ENCODE measurements around the gene DRC3. TPM values are rescaled to one million over a fixed set of nuclear protein-coding genes. Genes with fewer than 3 reads are reported as not detected.

Gene DRC3
- total and polyA plus RNA-seq, 10 of the 15 experiments (the other 5 are each of a cell fraction or from before 2014, with no cell fraction given), result 0.18 to 2.3 (median 0.60) TPM; not detected in 3

DNA sequence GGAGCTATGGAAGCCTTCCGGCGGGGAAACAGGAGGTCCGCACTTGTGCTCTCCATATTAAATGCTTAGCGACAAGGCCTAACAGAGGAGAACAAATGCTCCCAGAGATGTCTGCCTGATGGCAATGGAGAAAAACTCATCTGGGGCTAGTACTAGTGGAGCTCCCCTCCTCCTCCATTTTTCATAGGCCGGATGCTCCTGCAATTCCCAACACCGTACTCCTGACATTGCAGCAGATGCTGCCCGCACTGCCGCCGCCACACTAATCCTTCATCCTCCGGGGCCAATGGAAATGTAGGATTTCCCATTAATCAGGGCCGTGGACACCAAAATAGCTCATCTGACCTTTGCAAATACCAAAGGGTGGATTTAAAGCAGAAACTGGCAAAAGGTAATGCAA lies 27.9 kb upstream of the DRC3 start:
- ChIA-PET CTCF (interaction anchor here (0.8 to 3.7 kb wide), 5 partner anchors 10 to 30 kb away, joined by 3 to 13 read pairs (median 3); no protein-coding TSS in a partner anchor), SMC1A (ENCODE audit: uncharacterized antibody, unreplicated experiment) (interaction anchor here (1.1 to 4.8 kb wide), 7 partner anchors 12 to 272 kb away, joined by 3 to 26 read pairs (median 5); no protein-coding TSS in a partner anchor), RAD21 (ENCODE audit: unreplicated experiment) (interaction anchor here (0.9 to 2.0 kb wide), 4 partner anchors 13 to 25 kb away, joined by 3 to 7 read pairs (median 5); no protein-coding TSS in a partner anchor), POLR2A (interaction anchor here (0.9 to 1.6 kb wide), 4 partner anchors 10 to 15 kb away, joined by 3 to 6 read pairs (median 3); no protein-coding TSS in a partner anchor)
- intact Hi-C loops (cut with micrococcal nuclease; ENCODE audit: unreplicated experiment), result no loop called here
- Histone ChIP-seq H2AFZ (ENCODE audit: control insufficient read depth, low read depth, low read length) (no peak overlapping the region), H3K79me2 (ENCODE audit: control insufficient read depth, insufficient read depth, low read length) (no peaks in the 10 kb centered on the region), H3K9me3 (replicated peaks; ENCODE audit: control insufficient read depth, insufficient read depth, low read length) (no peaks in the 10 kb centered on the region), H4K20me1 (ENCODE audit: control insufficient read depth, insufficient read depth) (no peaks in the 10 kb centered on the region), H3K27ac (ENCODE audit: control insufficient read depth, insufficient read depth) (no peak overlapping the region), H3K9ac (ENCODE audit: control insufficient read depth, insufficient read depth, low read length) (no peak overlapping the region), H3K36me3 (ENCODE audit: control insufficient read depth in 2 of 2, insufficient read depth in 2 of 2, low read length in 1 of 2) (no peaks in the 10 kb centered on the region), H3K4me1 (ENCODE audit: control insufficient read depth, insufficient read depth, low read length) (no peaks in the 10 kb centered on the region), H3K4me2 (ENCODE audit: control insufficient read depth, insufficient read depth) (no peak overlapping the region), H3K4me3 (no peak overlapping the region), H3K27me3 (replicated peaks in 1 of 2; ENCODE audit: control insufficient read depth in 2 of 2, insufficient read depth in 2 of 2, low read length in 1 of 2) (no peaks in the 10 kb centered on the region)
- no TSS peak for BruUV-seq (replicated peaks)
- DNase-seq (ENCODE audit: low read depth, low spot score), result no peak
- no peak for TF ChIP-seq SP1 (IDR thresholded peaks at IDR 0.05; ENCODE audit: low read depth, low read length)
- no peak for TF ChIP-seq NR2C2 (IDR thresholded peaks at IDR 0.05; ENCODE audit: borderline replicate concordance, control insufficient read depth, insufficient read length, low read depth)
- no peak for TF ChIP-seq RAD51 (IDR thresholded peaks at IDR 0.05)
- no peak for TF ChIP-seq TCF12 (IDR thresholded peaks at IDR 0.05; ENCODE audit: low read depth, low read length)
- TF ChIP-seq, protein P1, sequence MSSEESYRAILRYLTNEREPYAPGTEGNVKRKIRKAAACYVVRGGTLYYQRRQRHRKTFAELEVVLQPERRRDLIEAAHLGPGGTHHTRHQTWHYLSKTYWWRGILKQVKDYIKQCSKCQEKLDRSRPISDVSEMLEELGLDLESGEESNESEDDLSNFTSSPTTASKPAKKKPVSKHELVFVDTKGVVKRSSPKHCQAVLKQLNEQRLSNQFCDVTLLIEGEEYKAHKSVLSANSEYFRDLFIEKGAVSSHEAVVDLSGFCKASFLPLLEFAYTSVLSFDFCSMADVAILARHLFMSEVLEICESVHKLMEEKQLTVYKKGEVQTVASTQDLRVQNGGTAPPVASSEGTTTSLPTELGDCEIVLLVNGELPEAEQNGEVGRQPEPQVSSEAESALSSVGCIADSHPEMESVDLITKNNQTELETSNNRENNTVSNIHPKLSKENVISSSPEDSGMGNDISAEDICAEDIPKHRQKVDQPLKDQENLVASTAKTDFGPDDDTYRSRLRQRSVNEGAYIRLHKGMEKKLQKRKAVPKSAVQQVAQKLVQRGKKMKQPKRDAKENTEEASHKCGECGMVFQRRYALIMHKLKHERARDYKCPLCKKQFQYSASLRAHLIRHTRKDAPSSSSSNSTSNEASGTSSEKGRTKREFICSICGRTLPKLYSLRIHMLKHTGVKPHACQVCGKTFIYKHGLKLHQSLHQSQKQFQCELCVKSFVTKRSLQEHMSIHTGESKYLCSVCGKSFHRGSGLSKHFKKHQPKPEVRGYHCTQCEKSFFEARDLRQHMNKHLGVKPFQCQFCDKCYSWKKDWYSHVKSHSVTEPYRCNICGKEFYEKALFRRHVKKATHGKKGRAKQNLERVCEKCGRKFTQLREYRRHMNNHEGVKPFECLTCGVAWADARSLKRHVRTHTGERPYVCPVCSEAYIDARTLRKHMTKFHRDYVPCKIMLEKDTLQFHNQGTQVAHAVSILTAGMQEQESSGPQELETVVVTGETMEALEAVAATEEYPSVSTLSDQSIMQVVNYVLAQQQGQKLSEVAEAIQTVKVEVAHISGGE (CRISPR knock-in tag; IDR thresholded peaks at IDR 0.05), result no peak
- TF ChIP-seq, protein P2, sequence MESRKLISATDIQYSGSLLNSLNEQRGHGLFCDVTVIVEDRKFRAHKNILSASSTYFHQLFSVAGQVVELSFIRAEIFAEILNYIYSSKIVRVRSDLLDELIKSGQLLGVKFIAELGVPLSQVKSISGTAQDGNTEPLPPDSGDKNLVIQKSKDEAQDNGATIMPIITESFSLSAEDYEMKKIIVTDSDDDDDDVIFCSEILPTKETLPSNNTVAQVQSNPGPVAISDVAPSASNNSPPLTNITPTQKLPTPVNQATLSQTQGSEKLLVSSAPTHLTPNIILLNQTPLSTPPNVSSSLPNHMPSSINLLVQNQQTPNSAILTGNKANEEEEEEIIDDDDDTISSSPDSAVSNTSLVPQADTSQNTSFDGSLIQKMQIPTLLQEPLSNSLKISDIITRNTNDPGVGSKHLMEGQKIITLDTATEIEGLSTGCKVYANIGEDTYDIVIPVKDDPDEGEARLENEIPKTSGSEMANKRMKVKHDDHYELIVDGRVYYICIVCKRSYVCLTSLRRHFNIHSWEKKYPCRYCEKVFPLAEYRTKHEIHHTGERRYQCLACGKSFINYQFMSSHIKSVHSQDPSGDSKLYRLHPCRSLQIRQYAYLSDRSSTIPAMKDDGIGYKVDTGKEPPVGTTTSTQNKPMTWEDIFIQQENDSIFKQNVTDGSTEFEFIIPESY (IDR thresholded peaks at IDR 0.05), result no peak
- no peak for TF ChIP-seq NR2C1 (IDR thresholded peaks at IDR 0.05)
- TF ChIP-seq RCOR1 (conservative IDR thresholded peaks at IDR 0.05; ENCODE audit: low read depth, low read length), result no peak
- TF ChIP-seq ZNF622 (IDR thresholded peaks at IDR 0.05), result no peak
- no peak for TF ChIP-seq TAF1 (IDR thresholded peaks at IDR 0.05; ENCODE audit: borderline replicate concordance, low read depth, low read length)
- TF ChIP-seq ESRRA (IDR thresholded peaks at IDR 0.05; ENCODE audit: low read length), result no peak
- TF ChIP-seq BACH1 (IDR thresholded peaks at IDR 0.05; ENCODE audit: borderline replicate concordance), result no peak
- TF ChIP-seq PAX8 (IDR thresholded peaks at IDR 0.05), result no peak
- TF ChIP-seq POLR2AphosphoS2 (IDR thresholded peaks at IDR 0.05; ENCODE audit: low read depth, low read length), result no peak
- TF ChIP-seq EP300 (IDR thresholded peaks at IDR 0.05; ENCODE audit: borderline replicate concordance in 1 of 2, control insufficient read depth in 1 of 2, low read depth in 2 of 2, low read length in 2 of 2), result no peak
- no peak for TF ChIP-seq POLR2AphosphoS5 (IDR thresholded peaks at IDR 0.05; ENCODE audit: low read length)
- in situ Hi-C loops (cut with MboI), result no loop called here
- 96% methylated on average over 11 of the region's 11 CpGs for WGBS (ENCODE audit: insufficient coverage, insufficient replicate concordance, low lambda C conversion rate, missing lambda C conversion rate)
- no peak for FAIRE-seq
- no peak for ATAC-seq
